H1 (cell line): ENCODE measurements around the gene HES7. TPM values are rescaled to one million over a fixed set of nuclear protein-coding genes. Genes with fewer than 3 reads are reported as not detected.

Source experiments
- EP300 ChIP-seq, 2 experiments: IDR thresholded peaks; 1 replicate in 1 of 2; 2 replicates in 1 of 2; pipeline ENCODE4 v1.6.1; 2011 to 2012; ENCODE audit warnings: low read depth in 2 of 2, low read length in 2 of 2, mild to moderate bottlenecking in 2 of 2, borderline replicate concordance in 1 of 2, inconsistent platforms in 1 of 2, moderate library complexity in 1 of 2
- RFX5 ChIP-seq: IDR thresholded peaks from 2 replicates; pipeline ENCODE4 v1.6.1; 2011; ENCODE audit warnings: low read depth, low read length, improper control_type of control experiment, borderline replicate concordance
- SAP30 ChIP-seq: fragments of 300-600 bp; sonication (generic); IDR thresholded peaks from 2 replicates; pipeline ENCODE4 v1.7.1; 2012; ENCODE audit warnings: low read length, moderate library complexity, mild to moderate bottlenecking, inconsistent platforms; ENCODE audit not compliant: insufficient read depth, insufficient replicate concordance
- SIN3A ChIP-seq, 2 experiments: IDR thresholded peaks in 1 of 2; conservative IDR thresholded peaks in 1 of 2; 2 replicates each; pipeline ENCODE4 v1.6.1; 2011 to 2012; ENCODE audit warnings: low read length in 2 of 2, improper control_type of control experiment in 1 of 2, low read depth in 1 of 2, mild to moderate bottlenecking in 1 of 2
- SP1 ChIP-seq: IDR thresholded peaks from 2 replicates; pipeline ENCODE4 v1.6.1; 2011; ENCODE audit warnings: low read depth, low read length
- TCF12 ChIP-seq: IDR thresholded peaks from 2 replicates; pipeline ENCODE4 v1.6.1; 2011; ENCODE audit warnings: low read depth, mild to moderate bottlenecking, low read length
- polyA plus RNA-seq, 7 experiments: library from polyadenylated mRNA; depleted of rRNA in 3 of 7; stranded (reverse) in 5 of 7; unstranded in 2 of 7; fragments of >200 nt in 5 of 7; fragments of 200-250 nt in 2 of 7; gene quantifications; 1 replicate in 5 of 7; 2 replicates in 1 of 7; 4 replicates in 1 of 7; pipeline versions ENCODE4 v1.2.1 to v1.2.3, GENCODE V29; 2011 to 2013; ENCODE audit warnings: missing spikeins in 2 of 7, mixed read lengths in 2 of 7
- total RNA-seq: library from RNA; stranded (reverse); fragmentation: NEBNext Ultra II Directional; extraction: Animal tissue kit (Norgen Biotek cat#: 25700); gene quantifications from 2 replicates; pipeline ENCODE4 v1.2.1, GENCODE V29; 2021

HES7 gene
- total and polyA plus RNA-seq, 2 of the 8 experiments (the other 6 are each of a cell fraction or from before 2014, with no cell fraction given): 0.20 to 0.32 TPM

DNA sequence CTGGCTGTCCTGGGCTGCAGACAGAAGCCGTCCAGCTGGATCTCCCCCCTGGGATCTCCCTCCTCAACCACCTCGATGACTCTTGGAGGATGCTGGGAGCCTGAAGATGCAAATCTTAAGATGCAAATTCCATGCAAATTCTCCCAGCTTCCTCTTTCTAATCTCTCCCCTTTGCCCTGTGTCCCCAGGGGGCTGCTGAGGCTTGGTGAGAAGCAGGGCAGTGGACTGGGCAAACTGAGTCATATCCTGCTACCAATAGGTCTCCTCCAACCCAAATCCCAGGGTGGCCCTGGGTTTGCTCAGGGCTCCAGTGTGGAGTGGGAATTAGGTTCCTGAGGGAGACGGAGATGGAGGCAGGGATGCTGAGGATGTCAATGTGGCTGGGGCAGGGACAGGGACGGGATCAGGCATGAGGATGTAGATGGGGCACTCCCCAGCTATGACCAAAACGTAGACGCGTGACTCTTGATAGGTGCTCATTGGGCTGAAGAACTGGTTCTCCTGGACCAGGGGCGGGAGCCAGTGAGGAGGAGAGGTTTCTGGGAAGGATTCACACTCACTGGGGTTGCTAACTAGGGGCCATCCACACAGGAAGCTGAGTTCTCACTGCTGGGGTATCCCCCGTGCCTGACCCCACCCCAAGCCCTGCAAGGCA lies 32.7 kb downstream of the HES7 start (continued):
- TF ChIP-seq SAP30 (no peak), EP300 (IDR thresholded peaks at IDR 0.05; ENCODE audit: borderline replicate concordance in 1 of 2, low read depth in 2 of 2, low read length in 2 of 2) (no peak), SP1 (no peak), RFX5 (no peak), SIN3A (conservative IDR thresholded peaks at IDR 0.05 in 1 of 2, IDR thresholded peaks at IDR 0.05 in 1 of 2; ENCODE audit: low read depth in 1 of 2, low read length in 2 of 2) (no peak), TCF12 (no peak)
- TF ChIP-seq, all 59 proteins: peak for 0
